ENCODE measurements around the gene RPL18. TPM values are rescaled to one million over a fixed set of nuclear protein-coding genes. Genes with fewer than 3 reads are reported as not detected.

Gene RPL18
- total and polyA plus RNA-seq, 9 of the 15 experiments (the other 6 are each of a cell fraction or from before 2014, with no cell fraction given) = 312 to 2,635 (median 1,653) TPM

DNA sequence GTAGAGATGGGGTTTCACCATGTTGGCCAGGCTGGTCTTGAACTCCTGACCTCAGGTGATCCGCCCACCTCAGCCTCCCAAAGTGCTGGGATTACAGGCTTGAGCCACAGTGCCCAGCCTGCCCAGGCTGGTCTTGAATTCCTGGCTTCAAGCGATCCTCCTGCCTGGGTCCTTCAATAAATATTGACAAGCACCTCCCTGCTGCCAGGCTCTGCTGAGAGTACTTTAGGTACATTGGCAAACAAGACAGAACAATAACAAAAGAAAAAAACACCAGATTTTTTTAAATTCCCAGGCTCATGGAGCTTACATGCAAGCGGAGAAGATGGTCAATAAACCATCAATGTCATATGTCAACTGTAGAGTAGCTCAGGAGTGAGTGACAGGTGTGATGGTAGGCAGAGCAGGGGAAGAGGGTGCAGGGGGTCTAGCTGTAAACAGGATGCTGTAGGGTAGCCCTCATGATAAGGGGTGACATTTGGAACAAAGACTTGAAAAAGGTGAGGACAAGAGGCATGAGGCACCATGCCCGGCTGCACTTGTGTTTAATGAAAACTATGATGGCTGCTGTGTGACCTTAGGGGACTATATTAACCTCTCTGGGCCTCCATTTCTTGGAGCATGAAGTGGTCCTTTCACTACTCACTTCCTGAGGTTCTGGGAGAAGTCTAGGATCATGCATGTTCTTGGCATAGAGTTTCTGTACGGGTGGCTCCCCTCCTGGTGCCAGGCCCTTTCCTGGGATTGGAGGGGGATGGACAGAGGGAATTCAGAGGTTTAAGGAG is 47.4 kb downstream of the RPL18 start (continued):
- TF ChIP-seq, protein P1, sequence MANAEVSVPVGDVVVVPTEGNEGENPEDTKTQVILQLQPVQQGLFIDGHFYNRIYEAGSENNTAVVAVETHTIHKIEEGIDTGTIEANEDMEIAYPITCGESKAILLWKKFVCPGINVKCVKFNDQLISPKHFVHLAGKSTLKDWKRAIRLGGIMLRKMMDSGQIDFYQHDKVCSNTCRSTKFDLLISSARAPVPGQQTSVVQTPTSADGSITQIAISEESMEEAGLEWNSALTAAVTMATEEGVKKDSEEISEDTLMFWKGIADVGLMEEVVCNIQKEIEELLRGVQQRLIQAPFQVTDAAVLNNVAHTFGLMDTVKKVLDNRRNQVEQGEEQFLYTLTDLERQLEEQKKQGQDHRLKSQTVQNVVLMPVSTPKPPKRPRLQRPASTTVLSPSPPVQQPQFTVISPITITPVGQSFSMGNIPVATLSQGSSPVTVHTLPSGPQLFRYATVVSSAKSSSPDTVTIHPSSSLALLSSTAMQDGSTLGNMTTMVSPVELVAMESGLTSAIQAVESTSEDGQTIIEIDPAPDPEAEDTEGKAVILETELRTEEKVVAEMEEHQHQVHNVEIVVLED (CRISPR knock-in tag; IDR thresholded peaks at IDR 0.05) = no peak
- TF ChIP-seq KDM2B (CRISPR knock-in tag; IDR thresholded peaks at IDR 0.05) (no peak), ILK (tag; IDR thresholded peaks at IDR 0.05; ENCODE audit: borderline replicate concordance, low read depth) (no peak), HSF4 (CRISPR knock-in tag; IDR thresholded peaks at IDR 0.05; ENCODE audit: borderline replicate concordance) (no peak), CBX5 (IDR thresholded peaks at IDR 0.05; ENCODE audit: borderline replicate concordance, low read depth) (no peak), MAFK (IDR thresholded peaks at IDR 0.05; ENCODE audit: low read length) (no peak), MYNN (IDR thresholded peaks at IDR 0.05) (no peak), MYNN (CRISPR knock-in tag; IDR thresholded peaks at IDR 0.05) (no peak), SETDB1 (IDR thresholded peaks at IDR 0.05; ENCODE audit: low read length) (no peak), LCOR (CRISPR knock-in tag; IDR thresholded peaks at IDR 0.05) (no peak), NCOR1 (IDR thresholded peaks at IDR 0.05) (no peak)
- TF ChIP-seq, protein P2, sequence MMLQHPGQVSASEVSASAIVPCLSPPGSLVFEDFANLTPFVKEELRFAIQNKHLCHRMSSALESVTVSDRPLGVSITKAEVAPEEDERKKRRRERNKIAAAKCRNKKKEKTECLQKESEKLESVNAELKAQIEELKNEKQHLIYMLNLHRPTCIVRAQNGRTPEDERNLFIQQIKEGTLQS (IDR thresholded peaks at IDR 0.05) = no peak
- TF ChIP-seq, protein P2 (CRISPR knock-in tag; conservative IDR thresholded peaks at IDR 0.05) = no peak
- TF ChIP-seq, protein P3, sequence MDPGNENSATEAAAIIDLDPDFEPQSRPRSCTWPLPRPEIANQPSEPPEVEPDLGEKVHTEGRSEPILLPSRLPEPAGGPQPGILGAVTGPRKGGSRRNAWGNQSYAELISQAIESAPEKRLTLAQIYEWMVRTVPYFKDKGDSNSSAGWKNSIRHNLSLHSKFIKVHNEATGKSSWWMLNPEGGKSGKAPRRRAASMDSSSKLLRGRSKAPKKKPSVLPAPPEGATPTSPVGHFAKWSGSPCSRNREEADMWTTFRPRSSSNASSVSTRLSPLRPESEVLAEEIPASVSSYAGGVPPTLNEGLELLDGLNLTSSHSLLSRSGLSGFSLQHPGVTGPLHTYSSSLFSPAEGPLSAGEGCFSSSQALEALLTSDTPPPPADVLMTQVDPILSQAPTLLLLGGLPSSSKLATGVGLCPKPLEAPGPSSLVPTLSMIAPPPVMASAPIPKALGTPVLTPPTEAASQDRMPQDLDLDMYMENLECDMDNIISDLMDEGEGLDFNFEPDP (CRISPR knock-in tag; IDR thresholded peaks at IDR 0.05) = no peak
- TF ChIP-seq, protein P4, sequence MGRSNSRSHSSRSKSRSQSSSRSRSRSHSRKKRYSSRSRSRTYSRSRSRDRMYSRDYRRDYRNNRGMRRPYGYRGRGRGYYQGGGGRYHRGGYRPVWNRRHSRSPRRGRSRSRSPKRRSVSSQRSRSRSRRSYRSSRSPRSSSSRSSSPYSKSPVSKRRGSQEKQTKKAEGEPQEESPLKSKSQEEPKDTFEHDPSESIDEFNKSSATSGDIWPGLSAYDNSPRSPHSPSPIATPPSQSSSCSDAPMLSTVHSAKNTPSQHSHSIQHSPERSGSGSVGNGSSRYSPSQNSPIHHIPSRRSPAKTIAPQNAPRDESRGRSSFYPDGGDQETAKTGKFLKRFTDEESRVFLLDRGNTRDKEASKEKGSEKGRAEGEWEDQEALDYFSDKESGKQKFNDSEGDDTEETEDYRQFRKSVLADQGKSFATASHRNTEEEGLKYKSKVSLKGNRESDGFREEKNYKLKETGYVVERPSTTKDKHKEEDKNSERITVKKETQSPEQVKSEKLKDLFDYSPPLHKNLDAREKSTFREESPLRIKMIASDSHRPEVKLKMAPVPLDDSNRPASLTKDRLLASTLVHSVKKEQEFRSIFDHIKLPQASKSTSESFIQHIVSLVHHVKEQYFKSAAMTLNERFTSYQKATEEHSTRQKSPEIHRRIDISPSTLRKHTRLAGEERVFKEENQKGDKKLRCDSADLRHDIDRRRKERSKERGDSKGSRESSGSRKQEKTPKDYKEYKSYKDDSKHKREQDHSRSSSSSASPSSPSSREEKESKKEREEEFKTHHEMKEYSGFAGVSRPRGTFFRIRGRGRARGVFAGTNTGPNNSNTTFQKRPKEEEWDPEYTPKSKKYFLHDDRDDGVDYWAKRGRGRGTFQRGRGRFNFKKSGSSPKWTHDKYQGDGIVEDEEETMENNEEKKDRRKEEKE (IDR thresholded peaks at IDR 0.05; ENCODE audit: borderline replicate concordance in 1 of 2, control insufficient read depth in 1 of 2, low read depth in 2 of 2, low read length in 1 of 2) = no peak

Measured in K562 (cell line).